A673 (cell line): ENCODE data around the gene CRISP1. TPM values are rescaled to one million over a fixed set of nuclear protein-coding genes. Genes with fewer than 3 reads are reported as not detected.

ENCODE experiments used
- BruUV-seq: library from RNA; stranded (reverse); fragments of 400-500 nt; replicated peaks from 2 replicates; lab custom pipeline; 2021; lab: Mats Ljungman, UMichigan
- CTCF ChIA-PET: fragments of 300-600 bp; sonication (Branson Sonifier 250); formaldehyde crosslinking; loops from one replicate; lab custom pipeline; 2022; ENCODE audit warnings: antibody characterized with exemption; lab: Charles Lee
- POLR2A ChIA-PET: fragments of 300-600 bp; sonication (Branson Sonifier 250); formaldehyde crosslinking; loops from one replicate; lab custom pipeline; 2022; ENCODE audit warnings: antibody characterized with exemption; ENCODE audit not compliant: low non-redundant PET; lab: Charles Lee
- DNase-seq: peaks from one replicate; pipeline ENCODE4 v3.0.0-alpha.2; 2015; ENCODE audit warnings: low spot score
- H3K27ac ChIP-seq: fragments of 200-600 bp; sonication (generic); 2 replicates; pipeline ENCODE4 v1.5.1; 2016; ENCODE audit warnings: mixed run types, low read depth, mild to moderate bottlenecking, mixed read lengths, antibody characterized with exemption, low read length; ENCODE audit not compliant: poor library complexity, severe bottlenecking
- H3K27me3 ChIP-seq: fragments of 200-600 bp; sonication (generic); replicated peaks from 2 replicates; pipeline ENCODE4 v1.6.1; 2017; ENCODE audit warnings: mixed run types, low read depth, mild to moderate bottlenecking, mixed read lengths, antibody characterized with exemption, low read length; ENCODE audit not compliant: insufficient read depth, poor library complexity
- H3K36me3 ChIP-seq: fragments of 200-600 bp; sonication (generic); 2 replicates; pipeline ENCODE4 v1.6.1; 2016; ENCODE audit warnings: mixed run types, mild to moderate bottlenecking, mixed read lengths, antibody characterized with exemption, low read length; ENCODE audit not compliant: insufficient read depth, poor library complexity, severe bottlenecking
- H3K4me1 ChIP-seq: fragments of 200-600 bp; sonication (generic); 2 replicates; pipeline ENCODE4 v1.6.1; 2017; ENCODE audit warnings: mixed run types, mild to moderate bottlenecking, mixed read lengths, antibody characterized with exemption, low read length; ENCODE audit not compliant: insufficient read depth, poor library complexity, severe bottlenecking
- H3K4me3 ChIP-seq: fragments of 200-600 bp; sonication (generic); 2 replicates; pipeline ENCODE4 v1.5.1; 2016; ENCODE audit warnings: low read depth, mixed run types, mild to moderate bottlenecking, mixed read lengths, low read length; ENCODE audit not compliant: poor library complexity, severe bottlenecking
- H3K9me3 ChIP-seq: fragments of 200-600 bp; sonication (generic); 2 replicates; pipeline ENCODE4 v1.6.1; 2016; ENCODE audit warnings: mixed run types, low read depth, mild to moderate bottlenecking, mixed read lengths, antibody characterized with exemption, low read length; ENCODE audit not compliant: poor library complexity, severe bottlenecking
- EZH2 ChIP-seq: fragments of 200-600 bp; sonication (generic); IDR thresholded peaks from 2 replicates; pipeline ENCODE4 v1.6.1; 2017; ENCODE audit warnings: borderline replicate concordance, low read depth, mild to moderate bottlenecking, mixed read lengths, antibody characterized with exemption, low read length; ENCODE audit not compliant: poor library complexity, severe bottlenecking
- intact Hi-C: fragments of 100-400 bp; cut with micrococcal nuclease; formaldehyde crosslinking; loops from one replicate; pipeline ENCODE4 v1.10.0; 2022; ENCODE audit not compliant: unreplicated experiment
- total RNA-seq: library from RNA; stranded (reverse); gene quantifications from 2 replicates; pipeline ENCODE4 v1.2.3, GENCODE V29; 2021
- TF ChIP-seq, protein P1 (sequence below): fragments of 300-800, 200-600 bp; sonication (generic); conservative IDR thresholded peaks from 2 replicates; pipeline ENCODE4 v1.5.1; 2017; ENCODE audit warnings: low read depth, mild to moderate bottlenecking, antibody characterized with exemption, low read length, moderate library complexity, mixed read lengths

The CRISP1 gene
- total RNA-seq, 1 experiment from 2014 or later: not detected

DNA sequence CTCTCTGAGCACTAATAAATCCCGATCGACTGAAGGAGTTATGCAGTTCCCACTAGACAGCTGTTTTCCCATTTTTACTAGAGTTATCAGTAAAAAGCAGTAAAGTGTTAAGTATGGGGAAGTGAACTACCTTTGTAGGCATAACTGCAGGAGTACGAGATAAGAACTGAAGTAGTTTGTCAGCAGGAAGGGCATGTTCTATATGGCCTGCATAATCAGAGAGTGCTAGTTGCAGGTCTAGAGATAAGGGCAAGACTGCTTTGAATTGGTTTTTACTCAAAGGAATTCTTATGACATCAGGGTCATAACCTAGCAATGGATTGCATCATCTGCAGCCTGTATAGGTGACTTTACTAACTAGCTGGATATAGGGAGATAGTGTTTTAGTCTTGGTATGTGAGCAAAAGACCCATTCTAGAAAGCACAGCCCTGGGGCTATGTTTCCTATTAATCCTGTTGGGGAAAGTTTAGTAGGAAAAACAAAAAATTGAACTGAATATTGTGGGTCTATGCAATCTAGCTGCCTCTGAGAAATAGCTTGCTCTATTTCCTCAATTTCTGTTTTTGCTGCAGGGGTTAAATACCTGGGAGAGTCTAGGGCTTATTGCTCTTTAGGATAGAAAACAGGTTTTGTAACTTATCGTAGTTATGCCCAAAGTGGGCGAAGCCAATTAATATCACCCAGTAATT lies 22.6 kb upstream of the CRISP1 start:
- ChIA-PET POLR2A (no interaction called here), CTCF (no interaction called here)
- BruUV-seq: no TSS peak
- no peak overlapping the region for H3K27ac ChIP-seq
- DNase-seq: no peak
- TF ChIP-seq, protein P1, sequence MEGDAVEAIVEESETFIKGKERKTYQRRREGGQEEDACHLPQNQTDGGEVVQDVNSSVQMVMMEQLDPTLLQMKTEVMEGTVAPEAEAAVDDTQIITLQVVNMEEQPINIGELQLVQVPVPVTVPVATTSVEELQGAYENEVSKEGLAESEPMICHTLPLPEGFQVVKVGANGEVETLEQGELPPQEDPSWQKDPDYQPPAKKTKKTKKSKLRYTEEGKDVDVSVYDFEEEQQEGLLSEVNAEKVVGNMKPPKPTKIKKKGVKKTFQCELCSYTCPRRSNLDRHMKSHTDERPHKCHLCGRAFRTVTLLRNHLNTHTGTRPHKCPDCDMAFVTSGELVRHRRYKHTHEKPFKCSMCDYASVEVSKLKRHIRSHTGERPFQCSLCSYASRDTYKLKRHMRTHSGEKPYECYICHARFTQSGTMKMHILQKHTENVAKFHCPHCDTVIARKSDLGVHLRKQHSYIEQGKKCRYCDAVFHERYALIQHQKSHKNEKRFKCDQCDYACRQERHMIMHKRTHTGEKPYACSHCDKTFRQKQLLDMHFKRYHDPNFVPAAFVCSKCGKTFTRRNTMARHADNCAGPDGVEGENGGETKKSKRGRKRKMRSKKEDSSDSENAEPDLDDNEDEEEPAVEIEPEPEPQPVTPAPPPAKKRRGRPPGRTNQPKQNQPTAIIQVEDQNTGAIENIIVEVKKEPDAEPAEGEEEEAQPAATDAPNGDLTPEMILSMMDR: no peak
- no peak for TF ChIP-seq EZH2
- no peaks in the 10 kb centered on the region for H3K4me1 ChIP-seq
- no peaks in the 10 kb centered on the region for H3K36me3 ChIP-seq
- intact Hi-C loops: no loop called here
- H3K9me3 ChIP-seq: no peaks in the 10 kb centered on the region
- no peaks in the 10 kb centered on the region for H3K27me3 ChIP-seq
- no peak overlapping the region for H3K4me3 ChIP-seq

DNA sequence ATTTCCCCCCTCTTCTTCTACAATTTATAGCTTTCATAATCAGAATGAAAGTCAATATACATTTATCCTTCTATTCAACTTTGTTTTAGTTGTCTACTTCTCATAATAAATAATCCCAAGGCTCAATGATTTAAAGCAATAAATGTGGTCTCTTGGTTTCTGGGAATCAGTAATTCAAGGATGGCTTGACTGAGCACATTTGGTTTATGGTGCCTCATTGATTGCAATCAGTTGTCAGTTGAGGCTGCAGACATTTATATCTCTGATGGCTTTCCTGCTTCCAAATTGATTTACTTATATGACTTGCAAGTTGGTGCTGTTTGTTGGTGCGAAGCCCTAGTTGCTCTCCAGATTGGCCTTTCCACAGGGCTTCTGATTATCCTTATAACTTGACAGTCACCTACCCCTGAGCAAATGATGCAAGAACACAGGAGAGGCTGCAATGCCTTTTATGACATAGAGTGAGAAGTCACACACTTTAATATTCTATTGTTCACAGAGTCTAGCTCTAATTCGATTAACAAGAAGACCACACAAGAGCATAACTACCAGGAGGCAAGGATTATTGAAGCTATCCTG lies 2.7 kb upstream of the CRISP1 start:
- intact Hi-C loops: no loop called here
- TF ChIP-seq, protein P1: no peak
- no peak for TF ChIP-seq EZH2
- no peak for DNase-seq
- H3K27me3 ChIP-seq: no peaks in the 10 kb centered on the region
- H3K36me3 ChIP-seq: no peaks in the 10 kb centered on the region
- no TSS peak for BruUV-seq
- no peaks in the 10 kb centered on the region for H3K9me3 ChIP-seq
- POLR2A ChIA-PET: no interaction called here
- H3K27ac ChIP-seq: no peak overlapping the region
- no peak overlapping the region for H3K4me3 ChIP-seq
- H3K4me1 ChIP-seq: no peaks in the 10 kb centered on the region
- CTCF ChIA-PET: no interaction called here

GRCh38 chr6:49856282-49856681 lies 10.1 kb downstream of the CRISP1 start:
- H3K27ac ChIP-seq: no peak overlapping the region
- intact Hi-C loops: no loop called here
- no peak for DNase-seq
- CTCF ChIA-PET: no interaction called here
- H3K4me3 ChIP-seq: no peak overlapping the region
- BruUV-seq: no TSS peak
- POLR2A ChIA-PET: no interaction called here
- H3K4me1 ChIP-seq: no peaks in the 10 kb centered on the region
- no peaks in the 10 kb centered on the region for H3K9me3 ChIP-seq
- H3K27me3 ChIP-seq: no peaks in the 10 kb centered on the region
- H3K36me3 ChIP-seq: no peaks in the 10 kb centered on the region
- TF ChIP-seq EZH2: no peak
- TF ChIP-seq, protein P1: no peak
